WTC11 (cell line): ENCODE data around the gene POLR1C.

ENCODE experiments used
- CREB1 ChIP-seq: sonication (generic); formaldehyde crosslinking; IDR thresholded peaks from 2 replicates; pipeline ENCODE4 v1.8.0; 2023; ENCODE audit warnings: mild to moderate bottlenecking, missing genetic modification reagents
- ELF4 ChIP-seq: sonication (generic); formaldehyde crosslinking; IDR thresholded peaks from 2 replicates; pipeline ENCODE4 v1.8.1; 2022; ENCODE audit warnings: low read depth, mild to moderate bottlenecking, moderate library complexity, missing genetic modification reagents
- FOXK1 ChIP-seq: sonication (generic); formaldehyde crosslinking; IDR thresholded peaks from 2 replicates; pipeline ENCODE4 v1.8.0; 2022; ENCODE audit warnings: mild to moderate bottlenecking, moderate library complexity, missing genetic modification reagents
- OVOL2 ChIP-seq: fragments of 250-450 bp; sonication (Bioruptor Pico); IDR thresholded peaks from 2 replicates; pipeline ENCODE4 v1.9.0; 2021; ENCODE audit warnings: mild to moderate bottlenecking, borderline replicate concordance
- RELA ChIP-seq: sonication (generic); formaldehyde crosslinking; IDR thresholded peaks from 2 replicates; pipeline ENCODE4 v1.8.1; 2022; ENCODE audit warnings: missing genetic modification reagents, mild to moderate bottlenecking, borderline replicate concordance
- TF ChIP-seq, protein P1 (sequence below): fragments of 200-600 bp; IDR thresholded peaks from 2 replicates; pipeline ENCODE4 v1.8.0; 2022; ENCODE audit warnings: antibody characterized with exemption
- TF ChIP-seq, protein P2 (sequence below): sonication (generic); formaldehyde crosslinking; IDR thresholded peaks from 2 replicates; pipeline ENCODE4 v1.8.1; 2023; ENCODE audit warnings: mild to moderate bottlenecking, missing genetic modification reagents
- TF ChIP-seq, protein P3 (sequence below): sonication (generic); formaldehyde crosslinking; IDR thresholded peaks from 2 replicates; pipeline ENCODE4 v1.8.0; 2022; ENCODE audit warnings: mild to moderate bottlenecking, missing genetic modification reagents

DNA sequence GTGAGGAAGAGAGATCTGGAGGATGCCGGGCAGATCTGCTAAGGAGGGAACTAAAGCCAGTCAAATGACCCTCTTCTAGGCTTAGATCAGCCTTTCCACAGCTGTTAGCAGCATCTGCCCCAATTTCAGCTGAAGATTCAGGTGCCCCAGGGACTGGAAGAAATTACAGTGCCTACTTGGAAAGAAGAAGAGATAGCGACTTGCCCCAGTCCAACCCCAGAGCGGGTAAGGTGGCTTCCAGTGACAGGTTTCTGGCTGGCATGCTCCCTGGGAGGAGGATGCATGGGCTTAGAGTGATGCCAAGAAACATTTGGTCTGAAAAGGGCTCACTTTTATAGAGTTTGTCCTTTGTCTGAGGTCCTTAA, 38.9 kb upstream of the POLR1C start:
- TF ChIP-seq, protein P1, sequence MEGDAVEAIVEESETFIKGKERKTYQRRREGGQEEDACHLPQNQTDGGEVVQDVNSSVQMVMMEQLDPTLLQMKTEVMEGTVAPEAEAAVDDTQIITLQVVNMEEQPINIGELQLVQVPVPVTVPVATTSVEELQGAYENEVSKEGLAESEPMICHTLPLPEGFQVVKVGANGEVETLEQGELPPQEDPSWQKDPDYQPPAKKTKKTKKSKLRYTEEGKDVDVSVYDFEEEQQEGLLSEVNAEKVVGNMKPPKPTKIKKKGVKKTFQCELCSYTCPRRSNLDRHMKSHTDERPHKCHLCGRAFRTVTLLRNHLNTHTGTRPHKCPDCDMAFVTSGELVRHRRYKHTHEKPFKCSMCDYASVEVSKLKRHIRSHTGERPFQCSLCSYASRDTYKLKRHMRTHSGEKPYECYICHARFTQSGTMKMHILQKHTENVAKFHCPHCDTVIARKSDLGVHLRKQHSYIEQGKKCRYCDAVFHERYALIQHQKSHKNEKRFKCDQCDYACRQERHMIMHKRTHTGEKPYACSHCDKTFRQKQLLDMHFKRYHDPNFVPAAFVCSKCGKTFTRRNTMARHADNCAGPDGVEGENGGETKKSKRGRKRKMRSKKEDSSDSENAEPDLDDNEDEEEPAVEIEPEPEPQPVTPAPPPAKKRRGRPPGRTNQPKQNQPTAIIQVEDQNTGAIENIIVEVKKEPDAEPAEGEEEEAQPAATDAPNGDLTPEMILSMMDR = no peak
- TF ChIP-seq FOXK1 (CRISPR knock-in tag) (no peak), RELA (CRISPR knock-in tag) (no peak), ELF4 (CRISPR knock-in tag) (no peak), OVOL2 (CRISPR knock-in tag) (no peak), CREB1 (CRISPR knock-in tag) (no peak)
- TF ChIP-seq, protein P2, sequence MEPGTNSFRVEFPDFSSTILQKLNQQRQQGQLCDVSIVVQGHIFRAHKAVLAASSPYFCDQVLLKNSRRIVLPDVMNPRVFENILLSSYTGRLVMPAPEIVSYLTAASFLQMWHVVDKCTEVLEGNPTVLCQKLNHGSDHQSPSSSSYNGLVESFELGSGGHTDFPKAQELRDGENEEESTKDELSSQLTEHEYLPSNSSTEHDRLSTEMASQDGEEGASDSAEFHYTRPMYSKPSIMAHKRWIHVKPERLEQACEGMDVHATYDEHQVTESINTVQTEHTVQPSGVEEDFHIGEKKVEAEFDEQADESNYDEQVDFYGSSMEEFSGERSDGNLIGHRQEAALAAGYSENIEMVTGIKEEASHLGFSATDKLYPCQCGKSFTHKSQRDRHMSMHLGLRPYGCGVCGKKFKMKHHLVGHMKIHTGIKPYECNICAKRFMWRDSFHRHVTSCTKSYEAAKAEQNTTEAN = no peak
- TF ChIP-seq, protein P3, sequence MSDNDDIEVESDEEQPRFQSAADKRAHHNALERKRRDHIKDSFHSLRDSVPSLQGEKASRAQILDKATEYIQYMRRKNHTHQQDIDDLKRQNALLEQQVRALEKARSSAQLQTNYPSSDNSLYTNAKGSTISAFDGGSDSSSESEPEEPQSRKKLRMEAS (CRISPR knock-in tag) = no peak
